HG03521 (cell line): Measurements from ENCODE around the gene VSTM4.

Experiments used
- ATAC-seq: cut with Tn5 transposase; IDR thresholded peaks from one replicate; pipeline ENCODE4 v1.9.1; 2021; ENCODE audit warnings: mild to moderate bottlenecking, moderate library complexity; ENCODE audit not compliant: unreplicated experiment

Gene VSTM4

GRCh38 chr10:49118430-49119074 is 3.2 kb upstream of the VSTM4 start:
- ATAC-seq = no peak

- no peak for ATAC-seq
Observed at GRCh38 chr10:49117376-49118070, 2.2 kb upstream of the VSTM4 start.

GRCh38 chr10:49116509-49117375 is 1.4 kb upstream of the VSTM4 start:
- no peak for ATAC-seq

- no peak for ATAC-seq
Observed at GRCh38 chr10:49115796-49116508, 630 bp upstream of the VSTM4 start.

GRCh38 chr10:49114718-49115014 is 656 bp downstream of the VSTM4 start:
- ATAC-seq = no peak

- no peak for ATAC-seq
Observed at GRCh38 chr10:49113741-49114141, 1.6 kb downstream of the VSTM4 start.

GRCh38 chr10:49112851-49113250 is 2.5 kb downstream of the VSTM4 start:
- ATAC-seq = no peak

- ATAC-seq = no peak
Observed at GRCh38 chr10:49112098-49112497, 3.2 kb downstream of the VSTM4 start.

- ATAC-seq = no peak
Observed at GRCh38 chr10:49111320-49111698, 4.0 kb downstream of the VSTM4 start.

- no peak for ATAC-seq
Observed at GRCh38 chr10:49110684-49111319, 4.5 kb downstream of the VSTM4 start.

- no peak for ATAC-seq
Observed at GRCh38 chr10:49109669-49110340, 5.5 kb downstream of the VSTM4 start.

GRCh38 chr10:49108656-49109055 is 6.7 kb downstream of the VSTM4 start:
- no peak for ATAC-seq

- no peak for ATAC-seq
Observed at GRCh38 chr10:49107887-49108267, 7.4 kb downstream of the VSTM4 start.

GRCh38 chr10:49107111-49107886 is 8.0 kb downstream of the VSTM4 start:
- ATAC-seq = no peak

- ATAC-seq = no peak
Observed at GRCh38 chr10:49106451-49106850, 8.9 kb downstream of the VSTM4 start.

GRCh38 chr10:49105076-49105475 is 10.2 kb downstream of the VSTM4 start:
- no peak for ATAC-seq

GRCh38 chr10:49104323-49104722 is 11.0 kb downstream of the VSTM4 start:
- ATAC-seq = no peak

GRCh38 chr10:49103761-49104160 is 11.6 kb downstream of the VSTM4 start:
- ATAC-seq = no peak

GRCh38 chr10:49099046-49099445 is 16.3 kb downstream of the VSTM4 start:
- ATAC-seq = no peak
